OCI-LY3 (cell line): ENCODE data around the gene CNDP2.
"Not testable (repeated sequence)": the region's sequence is repeated elsewhere in the genome, so short reads cannot be mapped to it uniquely, and the experiment has no call there.

Source experiments
- EZH2phosphoT487 ChIP-seq: fragments of 200-600 bp; shearing (Covaris generic); IDR thresholded peaks from 2 replicates; pipeline ENCODE4 v1.6.1; 2018; ENCODE audit warnings: antibody characterized with exemption, mixed run types, low read depth
- TF ChIP-seq, protein P1 (sequence below): fragments of 200-600, 300-600 bp; sonication (generic); IDR thresholded peaks from 2 replicates; pipeline ENCODE4 v1.5.1; 2014; ENCODE audit warnings: antibody characterized with exemption, low read length, low read depth

DNA sequence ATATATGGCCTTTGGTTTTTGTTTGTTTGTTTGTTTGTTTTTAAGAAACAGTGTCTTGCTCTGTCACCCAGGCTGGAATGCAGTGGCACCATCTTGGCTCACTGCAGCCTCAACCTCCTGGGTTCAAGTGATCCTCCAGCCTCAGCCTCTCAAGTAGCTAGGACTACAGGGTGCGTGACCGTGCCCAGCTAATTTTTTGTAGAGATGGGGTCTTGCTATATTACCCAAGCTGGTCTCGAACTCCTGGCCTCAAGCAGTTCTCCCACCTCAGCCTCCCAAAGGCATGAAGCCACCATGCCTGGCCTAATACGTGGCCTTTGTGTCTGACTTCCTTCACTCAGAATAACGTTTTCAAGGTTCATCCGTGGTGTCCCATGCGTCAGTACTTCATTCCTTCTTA lies 28.8 kb downstream of the CNDP2 start:
- TF ChIP-seq, protein P1, sequence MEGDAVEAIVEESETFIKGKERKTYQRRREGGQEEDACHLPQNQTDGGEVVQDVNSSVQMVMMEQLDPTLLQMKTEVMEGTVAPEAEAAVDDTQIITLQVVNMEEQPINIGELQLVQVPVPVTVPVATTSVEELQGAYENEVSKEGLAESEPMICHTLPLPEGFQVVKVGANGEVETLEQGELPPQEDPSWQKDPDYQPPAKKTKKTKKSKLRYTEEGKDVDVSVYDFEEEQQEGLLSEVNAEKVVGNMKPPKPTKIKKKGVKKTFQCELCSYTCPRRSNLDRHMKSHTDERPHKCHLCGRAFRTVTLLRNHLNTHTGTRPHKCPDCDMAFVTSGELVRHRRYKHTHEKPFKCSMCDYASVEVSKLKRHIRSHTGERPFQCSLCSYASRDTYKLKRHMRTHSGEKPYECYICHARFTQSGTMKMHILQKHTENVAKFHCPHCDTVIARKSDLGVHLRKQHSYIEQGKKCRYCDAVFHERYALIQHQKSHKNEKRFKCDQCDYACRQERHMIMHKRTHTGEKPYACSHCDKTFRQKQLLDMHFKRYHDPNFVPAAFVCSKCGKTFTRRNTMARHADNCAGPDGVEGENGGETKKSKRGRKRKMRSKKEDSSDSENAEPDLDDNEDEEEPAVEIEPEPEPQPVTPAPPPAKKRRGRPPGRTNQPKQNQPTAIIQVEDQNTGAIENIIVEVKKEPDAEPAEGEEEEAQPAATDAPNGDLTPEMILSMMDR = not testable (repeated sequence)
- not testable (repeated sequence) for TF ChIP-seq EZH2phosphoT487
